Activated CD8-positive, alpha-beta memory T cell treated with anti-CD3 and anti-CD28 coated beads, Interleukin-2, amount 50 U/mL, for 24 hours (primary cell): ENCODE measurements around the gene FLOT2.
A peak's percentile ranks its signal among the peaks of the same experiment; 100 is the strongest.
"Not testable (repeated sequence)": the region's sequence is repeated elsewhere in the genome, so short reads cannot be mapped to it uniquely, and the experiment has no call there.

Experiments used
- DNase-seq: peaks from one replicate; pipeline ENCODE4 v3.0.0-alpha.2; 2020; ENCODE audit errors: extremely low read depth

The FLOT2 gene

DNA sequence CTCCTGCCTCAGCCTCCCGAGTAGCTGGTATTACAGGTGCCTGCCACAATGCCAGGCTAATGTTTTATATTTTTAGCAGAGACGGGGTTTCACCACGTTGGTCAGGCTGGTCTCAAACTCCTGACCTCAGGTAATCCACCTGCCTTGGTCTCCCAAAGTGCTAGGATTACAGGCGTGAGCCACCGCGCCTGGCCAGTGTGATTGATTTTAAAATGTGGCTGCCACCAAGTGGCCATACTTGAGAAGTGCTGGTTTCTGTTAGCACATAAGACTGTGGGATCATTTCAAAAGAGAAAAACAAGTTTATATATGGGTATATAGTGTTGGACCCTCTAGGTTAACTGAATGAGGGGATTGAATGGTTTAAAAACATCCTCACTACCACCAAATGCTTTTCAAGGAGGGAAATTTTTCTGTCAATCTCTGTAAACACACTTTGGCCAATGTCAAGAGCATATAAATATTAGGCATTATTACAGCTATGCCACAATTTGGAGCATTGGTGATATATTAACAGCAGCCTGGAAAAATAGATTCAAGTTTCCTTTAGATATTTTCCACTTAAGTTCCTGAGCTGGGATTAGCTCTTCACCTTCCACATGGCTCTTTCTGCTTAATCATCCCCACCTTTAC is 18.9 kb upstream of the FLOT2 start:
- no peak for DNase-seq

DNA sequence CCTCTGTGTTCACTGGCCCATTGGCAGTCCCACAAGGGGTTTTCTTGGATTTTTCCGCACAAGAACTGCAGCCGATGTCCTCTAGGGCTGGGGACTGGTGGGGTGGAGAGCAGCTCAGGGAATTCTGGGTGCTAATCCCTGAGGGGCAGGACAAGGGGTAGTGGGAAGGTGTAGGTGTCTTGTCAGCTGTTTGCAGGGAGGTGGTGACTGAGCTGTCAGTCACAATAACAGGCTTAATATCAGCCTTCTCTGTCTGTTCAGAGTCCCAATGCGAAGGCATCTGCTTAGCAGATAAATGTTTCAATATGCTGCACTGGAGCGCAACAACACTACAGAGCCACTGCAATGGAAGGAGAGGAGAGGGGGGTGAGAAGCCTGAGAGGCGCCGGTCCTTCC is 15.4 kb upstream of the FLOT2 start:
- no peak for DNase-seq

DNA sequence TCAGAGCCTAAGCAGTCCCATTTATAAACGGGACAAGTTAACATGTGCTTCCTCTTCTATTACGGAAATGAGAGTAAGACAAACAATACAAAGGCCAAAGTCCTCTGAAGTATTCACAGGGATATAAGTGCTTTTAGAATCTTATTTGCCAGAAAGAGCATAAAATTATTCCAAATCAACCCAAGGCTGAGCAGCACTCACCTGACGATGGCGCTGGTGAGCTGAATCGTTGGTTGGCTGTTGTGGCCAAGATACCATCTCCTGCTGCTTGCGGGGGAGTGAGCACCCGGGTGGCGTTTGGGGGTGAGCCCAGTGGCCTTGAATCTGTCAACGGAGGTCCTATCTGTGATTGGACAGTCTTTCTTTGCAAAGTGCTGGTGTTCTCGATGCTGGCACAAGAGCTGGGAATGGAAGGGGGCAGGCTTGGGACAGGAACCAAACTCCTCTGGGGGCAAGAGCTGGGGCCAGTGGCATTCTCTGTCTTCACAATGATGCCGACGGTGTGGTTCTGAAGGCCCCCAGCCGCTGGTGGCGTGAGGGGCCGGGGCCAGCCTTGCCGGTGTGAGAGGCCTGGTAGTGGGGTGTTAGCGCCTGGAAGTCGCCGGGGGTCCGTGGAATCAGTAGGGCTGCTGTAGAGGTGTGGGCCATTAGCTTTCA is 14.9 kb upstream of the FLOT2 start:
- no peak for DNase-seq

DNA sequence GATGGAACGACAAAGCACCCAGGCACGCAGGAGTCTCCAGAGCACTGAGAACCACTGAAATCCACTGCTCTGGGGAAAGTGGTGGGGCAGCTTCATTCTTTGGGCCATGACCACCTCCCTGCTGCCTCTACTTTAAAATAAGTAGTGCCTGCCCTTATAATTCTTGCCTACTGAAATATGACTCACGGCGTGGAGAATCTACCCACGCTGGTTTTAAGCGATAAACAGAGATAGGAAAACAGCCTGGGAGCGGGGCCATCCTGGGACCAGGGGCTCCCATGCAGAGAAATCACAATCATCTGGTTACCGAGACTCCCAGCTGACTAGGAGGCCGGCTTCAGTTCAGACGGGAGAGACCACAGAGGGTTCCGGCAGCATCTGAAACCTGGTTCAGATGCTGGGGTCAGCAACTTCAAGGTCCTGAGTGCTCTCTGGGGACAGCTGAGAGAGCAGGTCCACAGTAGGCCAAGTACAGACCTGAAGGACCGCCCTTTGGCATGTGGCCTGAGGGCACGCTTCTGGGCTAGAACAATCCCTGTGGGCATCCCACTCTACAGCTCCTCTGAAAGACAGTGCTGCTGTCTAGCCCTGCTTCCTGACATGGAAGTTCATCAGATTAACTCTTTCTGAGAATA is 14.0 kb upstream of the FLOT2 start:
- no peak for DNase-seq

DNA sequence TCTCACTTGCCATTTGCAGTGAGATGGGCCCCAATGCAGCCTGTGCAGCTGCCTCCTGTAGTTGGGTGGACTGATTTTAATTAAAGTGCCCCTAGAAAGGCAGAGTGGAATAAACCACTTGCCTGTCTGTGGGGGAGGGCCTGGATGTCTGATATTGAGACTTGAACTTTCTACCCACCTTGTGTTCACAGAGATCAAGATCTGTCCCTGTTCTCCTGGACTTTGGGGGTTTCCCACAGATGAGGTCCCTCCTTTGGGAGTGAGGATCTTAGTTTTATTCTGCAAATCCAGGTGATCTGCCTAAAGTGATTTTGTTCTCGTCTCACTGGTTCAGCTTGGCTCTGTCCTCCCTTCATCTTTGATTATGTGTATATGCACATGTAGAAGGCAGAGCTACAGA is 13.0 kb upstream of the FLOT2 start:
- DNase-seq = no peak

DNA sequence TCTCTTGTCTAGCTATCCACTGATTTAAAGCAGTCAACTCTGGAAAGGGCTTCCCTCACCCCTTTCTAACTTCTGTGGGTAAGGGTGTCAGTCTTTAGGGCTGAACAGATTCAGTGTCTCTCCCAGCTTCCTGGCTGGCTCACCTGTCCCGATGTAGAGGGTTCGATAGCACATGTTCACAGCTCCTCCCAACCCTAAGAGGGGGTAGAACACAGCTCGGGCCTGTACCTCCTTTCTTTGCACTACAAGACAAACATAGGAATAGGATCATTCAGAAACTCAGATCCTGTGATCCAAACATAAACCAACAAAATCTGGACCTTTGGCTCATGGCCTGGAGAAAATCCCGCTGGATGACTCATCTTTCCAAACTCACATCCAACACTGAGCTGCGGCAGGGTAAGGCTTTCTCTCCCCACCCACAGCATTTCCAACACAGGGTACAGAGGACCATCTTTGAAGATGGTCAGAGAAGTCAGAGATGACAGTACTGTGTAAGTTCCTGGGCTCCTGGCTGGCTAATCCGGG is 11.2 kb upstream of the FLOT2 start:
- DNase-seq = no peak

DNA sequence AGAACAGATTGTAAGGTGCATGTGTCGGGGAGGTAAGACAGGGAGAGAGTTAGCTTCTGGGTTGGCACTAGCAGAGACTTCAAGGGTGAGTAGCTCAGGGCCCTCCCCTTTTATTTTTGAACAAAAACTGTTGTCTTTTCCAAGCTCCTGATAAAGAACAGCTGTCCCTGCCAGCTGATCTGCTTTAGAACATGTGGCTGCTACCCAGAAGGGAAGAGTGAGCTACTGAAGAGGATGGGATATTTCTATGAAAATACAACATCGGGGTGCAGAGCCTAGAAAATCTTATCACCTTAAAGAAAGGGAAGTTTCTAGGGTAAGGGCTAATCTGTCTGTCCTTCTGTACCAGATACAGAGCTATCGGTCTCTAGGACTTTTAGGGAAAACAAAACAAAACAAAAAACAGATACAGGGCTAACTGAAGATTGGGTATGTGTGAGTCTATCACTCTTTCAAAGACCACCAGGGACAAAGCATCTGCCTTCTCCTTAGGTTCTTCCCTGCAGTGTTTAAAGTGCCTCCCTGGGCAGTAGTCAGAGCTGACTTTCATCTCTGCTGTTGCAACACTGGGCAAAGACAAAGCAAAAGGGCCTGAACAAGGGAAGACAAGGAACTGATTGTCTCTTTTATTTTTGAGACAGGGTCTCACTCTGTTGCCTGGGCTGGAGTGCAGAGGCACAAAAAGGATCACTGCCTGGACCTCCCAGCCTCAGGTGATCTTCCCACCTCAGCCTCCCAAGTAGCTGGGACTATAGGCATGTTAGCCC is 10.4 kb upstream of the FLOT2 start:
- DNase-seq = no peak

DNA sequence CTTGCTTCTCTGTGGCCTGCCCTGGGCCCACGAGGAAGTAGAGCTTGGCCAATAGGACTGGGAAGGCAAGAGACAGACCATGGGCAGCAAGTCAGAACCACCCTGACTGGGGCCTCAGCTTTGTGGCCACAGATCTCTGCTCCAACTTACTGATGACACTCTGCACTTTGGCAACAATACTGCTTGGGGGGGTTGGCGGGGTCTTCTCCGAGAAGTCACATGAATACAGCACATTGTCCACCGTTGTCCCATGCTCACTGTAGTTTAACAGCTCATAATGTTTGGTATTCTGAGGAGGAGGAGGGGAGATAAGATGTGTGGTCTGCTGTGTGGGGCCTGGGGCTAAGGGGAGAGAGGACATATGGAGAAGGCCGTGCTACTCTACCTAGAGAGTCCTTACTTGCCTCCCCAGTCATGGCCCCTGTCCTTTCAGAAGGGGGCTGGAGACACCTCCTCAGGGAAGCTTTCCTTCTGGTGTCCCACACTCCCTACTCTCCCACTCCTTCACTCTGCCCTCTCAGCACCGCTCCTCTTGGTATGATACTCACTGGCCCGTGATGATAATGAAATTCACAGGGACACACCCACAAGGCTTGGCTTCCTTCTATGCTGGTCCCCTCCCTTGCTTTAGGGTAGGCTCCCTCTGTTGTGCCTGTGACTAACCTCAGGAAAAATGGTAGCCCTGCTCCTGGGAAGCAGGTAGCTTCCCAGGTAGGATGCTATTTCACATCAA is 9.3 kb upstream of the FLOT2 start:
- no peak for DNase-seq

DNA sequence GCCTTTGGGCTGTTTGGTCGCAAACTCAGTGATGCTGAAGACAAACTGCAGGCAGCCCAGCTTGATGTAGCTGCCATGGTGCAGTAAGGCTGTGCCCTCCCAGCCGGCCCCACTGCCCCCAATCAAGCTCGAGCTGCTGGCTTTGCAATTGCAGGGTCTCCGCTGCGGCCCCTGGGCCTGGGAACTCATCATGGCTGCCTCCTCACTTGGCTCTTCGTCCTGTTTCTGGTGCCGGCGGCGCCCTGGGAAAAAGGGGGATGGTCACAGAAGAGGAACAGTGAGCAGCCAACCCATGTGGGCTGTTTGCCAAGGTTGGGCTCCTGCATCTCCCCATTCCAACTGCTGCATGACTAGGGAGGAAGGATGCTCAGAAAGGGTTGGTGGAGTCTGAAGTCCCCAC is 8.7 kb upstream of the FLOT2 start:
- no peak for DNase-seq

DNA sequence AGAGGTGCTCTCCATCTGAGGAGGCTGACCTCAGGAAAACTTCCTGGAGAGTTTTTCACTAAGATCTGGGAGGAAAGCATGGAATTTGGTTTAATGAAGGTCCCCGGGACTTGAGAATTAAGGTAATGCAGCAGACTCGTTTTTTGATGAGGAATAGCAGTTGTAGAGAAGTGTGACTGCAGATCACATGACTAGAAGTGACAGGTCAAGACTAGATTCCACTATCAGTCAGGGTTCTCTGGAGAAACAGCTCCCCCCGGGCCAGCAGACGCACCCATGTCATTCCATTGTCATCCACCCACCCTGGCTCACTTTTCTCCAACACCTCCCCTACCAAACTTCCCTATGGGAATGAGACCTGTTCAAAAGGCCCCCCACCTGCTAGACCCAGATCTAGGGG is 7.3 kb upstream of the FLOT2 start:
- no peak for DNase-seq

DNA sequence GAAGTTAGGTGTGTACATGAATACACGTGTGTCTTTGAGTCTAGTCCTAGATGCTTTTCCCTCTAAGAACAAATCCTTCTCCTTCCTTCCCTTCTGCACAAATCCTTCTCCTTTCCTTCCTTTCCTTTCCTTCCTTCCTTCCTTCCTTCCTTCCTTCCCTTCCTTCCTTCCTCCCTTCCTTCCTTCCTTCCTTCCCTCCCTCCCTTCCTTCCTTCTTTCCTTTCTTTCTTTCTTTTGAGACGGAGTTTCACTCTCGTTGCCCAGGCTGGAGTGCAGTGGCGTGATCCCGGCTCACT is 6.0 kb upstream of the FLOT2 start:
- not testable (repeated sequence) for DNase-seq

DNA sequence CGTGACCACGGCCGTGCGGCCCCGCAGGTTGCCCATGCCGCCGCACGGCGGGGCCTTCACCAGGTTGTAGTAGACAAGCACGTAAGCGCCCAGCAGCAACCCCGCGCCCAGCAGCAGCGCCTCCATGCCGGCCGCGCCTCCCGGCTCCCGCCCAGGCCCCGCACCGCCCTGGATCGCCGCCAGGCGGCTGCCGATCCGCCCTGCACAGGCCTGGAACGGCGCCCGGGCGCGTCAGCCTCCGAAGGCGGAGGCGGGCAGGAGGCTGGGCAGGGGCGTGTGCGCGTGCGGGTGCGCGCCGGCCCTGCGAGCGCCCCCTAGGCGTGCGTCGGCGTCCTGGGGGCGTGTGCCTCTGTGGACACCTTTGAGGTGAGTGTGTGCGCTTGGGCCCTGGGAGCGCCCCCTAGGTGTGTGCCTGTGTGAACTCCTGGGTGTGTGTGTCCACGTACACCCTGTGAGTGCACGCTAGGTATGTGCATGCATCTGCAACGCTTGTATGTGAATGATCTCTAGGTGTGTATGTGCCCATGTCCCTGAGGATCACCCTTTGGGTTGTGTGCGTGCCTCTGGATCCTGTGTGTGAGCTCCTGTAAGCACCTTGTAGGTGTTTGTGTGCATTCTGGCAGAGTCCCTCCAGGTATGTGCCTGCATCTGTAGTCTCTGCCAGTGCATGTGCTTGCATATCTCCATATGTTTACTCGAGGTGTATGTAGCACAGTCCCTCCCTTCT is 5.4 kb upstream of the FLOT2 start, which contains the start of gene DHRS13:
DHRS13 (minus strand) TSS at position 261 of the 727 bp plus-strand sequence; CDS start at position 126, 135 bp downstream.
- DNase-seq = peak; percentile 58

DNA sequence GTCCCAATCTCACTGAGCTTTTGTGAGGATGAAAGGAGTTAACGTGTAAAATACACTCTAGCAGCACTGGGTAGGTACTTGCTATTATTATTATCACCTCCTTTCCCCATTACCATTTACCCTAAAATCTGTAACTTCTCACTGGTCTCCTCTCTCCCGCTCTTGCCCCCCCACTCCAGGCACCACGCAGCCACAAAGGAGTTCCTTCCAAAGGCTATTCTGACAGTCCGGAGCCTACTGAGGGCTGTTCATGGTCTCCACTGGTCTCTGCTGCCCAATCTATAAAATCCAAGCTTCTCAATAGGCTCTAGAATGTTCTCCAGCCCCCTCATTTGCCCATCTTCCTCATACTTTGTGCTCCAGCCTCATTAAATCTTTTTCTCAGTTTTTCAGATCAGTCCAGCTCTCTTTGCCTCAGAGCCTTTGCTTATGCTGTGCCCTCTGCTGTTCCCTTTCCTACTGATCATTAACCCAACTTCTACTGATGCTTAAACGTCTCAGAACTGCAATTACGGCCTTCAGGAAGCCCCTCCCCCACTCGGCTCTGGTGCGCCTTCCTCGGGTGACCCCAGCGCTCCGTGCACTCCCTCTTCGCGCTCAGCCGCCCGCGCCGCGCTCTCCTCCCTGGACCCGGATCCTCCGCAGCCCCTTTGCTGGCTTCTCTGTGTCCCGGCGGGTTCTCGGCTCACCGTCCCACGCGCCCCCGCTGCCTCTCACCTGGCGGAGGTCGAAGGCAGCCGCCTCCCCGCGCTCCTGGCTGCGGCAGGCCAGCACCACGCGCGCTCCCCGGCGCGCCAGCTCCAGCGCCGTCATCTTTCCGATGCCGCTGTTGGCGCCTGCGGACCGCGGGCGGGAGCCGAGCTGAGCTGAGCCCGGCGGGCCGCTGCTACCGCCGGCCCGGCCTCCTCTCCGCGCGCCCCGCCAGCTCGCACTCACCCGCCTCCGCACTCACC is 4.6 kb upstream of the FLOT2 start:
- no peak for DNase-seq

DNA sequence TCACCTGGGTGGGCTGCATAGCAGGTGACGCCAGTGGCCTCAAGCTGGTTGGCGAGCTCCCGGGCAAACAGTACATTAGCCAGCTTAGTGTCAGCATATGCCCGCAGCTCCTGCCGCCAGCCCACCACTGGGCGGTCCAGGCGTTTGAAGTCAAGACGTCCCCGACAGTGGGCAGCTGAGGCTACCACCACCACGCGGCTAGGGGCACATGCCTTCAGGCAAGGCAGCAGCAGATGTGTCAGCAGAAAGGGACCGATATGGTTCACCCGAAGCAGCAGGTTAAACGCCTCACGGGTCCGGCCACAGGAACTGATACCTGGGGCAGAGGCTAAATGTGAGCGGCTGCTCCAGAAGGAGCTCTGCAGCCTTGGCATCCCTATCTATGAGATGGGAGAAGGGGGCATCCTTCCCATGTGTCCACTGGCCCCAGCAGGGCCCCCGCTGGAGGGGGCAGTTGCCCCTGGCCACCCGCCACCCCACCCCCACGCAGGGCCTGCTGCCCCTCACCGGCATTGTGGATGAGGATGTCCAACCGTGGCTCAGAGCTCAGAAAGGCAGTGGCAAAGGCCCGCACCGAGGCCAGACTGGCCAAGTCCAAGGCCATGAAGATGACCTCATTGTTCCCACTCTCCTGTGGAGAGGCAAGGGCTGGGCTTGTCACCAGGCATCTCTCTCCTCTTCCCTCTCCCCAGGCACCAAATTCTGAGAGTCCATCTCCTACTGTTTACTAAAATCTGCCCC is 3.6 kb upstream of the FLOT2 start:
- DNase-seq = no peak

DNA sequence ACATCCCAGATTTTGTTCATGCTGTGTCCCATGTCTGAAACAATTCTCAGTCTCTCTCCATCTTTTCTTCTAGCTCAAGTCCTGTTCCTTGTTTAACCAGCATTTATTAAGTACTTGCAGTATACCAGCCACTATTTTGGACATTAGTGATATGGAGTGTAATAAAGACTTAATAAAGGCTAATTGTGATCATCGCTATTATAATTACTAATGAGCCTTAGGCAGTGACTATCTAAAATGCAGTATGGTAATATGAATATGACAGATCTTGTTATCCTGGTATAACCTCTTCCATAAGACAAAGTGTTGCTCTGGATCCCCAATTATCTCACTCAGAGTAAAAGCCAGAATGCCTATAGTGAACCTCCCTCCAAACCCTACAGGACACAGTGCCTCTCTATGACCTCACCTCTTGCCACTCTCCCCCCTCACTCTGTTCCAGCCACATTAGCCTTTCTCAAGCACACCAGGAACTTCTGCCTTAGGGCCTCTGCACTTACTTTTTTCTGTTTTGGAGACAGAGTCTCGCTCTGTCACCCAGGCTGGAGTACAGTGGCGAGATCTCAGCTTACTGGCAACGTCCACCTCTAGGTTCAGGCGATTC is 1.8 kb upstream of the FLOT2 start:
- no peak for DNase-seq

DNA sequence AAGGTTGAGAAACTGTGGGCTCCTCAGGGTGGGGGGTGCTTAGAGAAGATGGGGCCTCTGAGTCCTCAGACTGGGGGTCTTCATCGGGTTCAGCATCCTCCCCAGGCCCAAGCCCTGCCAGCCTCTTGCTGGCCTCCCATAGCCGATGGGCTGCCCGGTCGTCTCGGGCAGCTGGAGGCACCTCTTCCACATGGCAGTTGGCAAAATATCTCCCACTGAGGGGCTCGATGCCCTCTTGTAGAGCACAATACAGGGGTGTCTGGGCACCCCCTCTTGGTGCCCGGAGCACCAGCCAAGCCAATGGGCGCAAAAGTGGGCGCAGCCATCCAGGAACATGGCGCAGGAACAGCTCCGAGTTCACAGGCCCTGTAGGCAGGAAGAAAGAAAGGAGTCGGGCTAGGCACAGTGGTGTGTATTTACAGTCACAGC is 1.0 kb upstream of the FLOT2 start:
- no peak for DNase-seq

DNA sequence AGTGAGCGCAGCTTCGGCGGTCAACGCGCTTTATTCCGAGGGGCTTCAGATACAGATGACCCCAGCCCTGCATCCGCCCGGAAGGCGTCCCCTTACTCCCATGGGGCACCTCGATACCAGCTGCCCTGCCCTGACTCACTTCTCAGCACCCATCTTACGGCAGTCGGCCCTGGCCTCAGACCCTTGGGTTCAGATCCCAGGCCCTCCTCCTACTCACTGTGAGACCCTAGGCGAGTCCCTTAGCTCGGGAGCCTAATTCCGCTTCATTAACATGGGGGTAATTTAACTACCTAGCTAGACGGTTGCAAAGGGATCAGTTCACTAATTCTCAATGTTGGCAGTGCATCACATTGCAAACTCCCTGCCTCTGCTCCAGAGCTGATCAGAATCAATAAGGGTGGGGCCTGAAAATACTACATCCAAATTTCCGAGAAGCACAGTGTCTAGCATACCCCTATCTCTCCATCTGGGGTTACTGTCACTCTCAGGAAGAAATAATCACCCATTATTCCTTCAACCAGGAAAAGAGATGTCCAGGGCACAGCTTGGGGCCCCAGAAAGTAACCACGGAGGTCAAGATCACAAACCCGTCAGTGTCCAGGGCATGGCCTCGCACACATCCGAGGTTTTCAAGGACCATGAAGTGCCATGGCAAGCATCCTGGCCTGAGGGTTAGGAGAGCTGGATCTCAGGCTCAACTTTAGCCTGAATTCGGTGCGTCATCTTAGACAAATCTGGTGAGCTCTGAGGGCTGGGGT is 415 bp upstream of the FLOT2 start:
- no peak for DNase-seq

DNA sequence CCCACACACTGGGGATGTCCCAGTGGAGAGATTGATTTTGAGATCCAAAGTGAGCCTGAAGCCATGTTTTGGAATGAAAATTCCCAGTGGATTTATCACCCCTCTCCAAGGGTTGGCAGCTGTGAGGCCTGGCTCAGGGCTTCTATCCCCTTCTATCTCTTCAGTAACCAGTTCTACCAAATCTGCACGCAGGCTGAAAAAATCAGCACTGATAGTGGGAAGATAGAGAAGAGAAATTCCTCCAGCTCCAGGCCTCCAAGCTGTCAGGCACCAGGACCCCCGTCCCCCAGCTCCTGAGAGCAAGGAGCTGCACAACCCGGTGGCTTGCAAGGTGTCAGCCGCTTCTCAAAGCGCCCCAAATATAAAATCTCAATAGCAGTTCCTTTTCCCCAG is 1.0 kb downstream of the FLOT2 start:
- no peak for DNase-seq
